ENCODE measurements around the gene GLI3.

The GLI3 gene

DNA sequence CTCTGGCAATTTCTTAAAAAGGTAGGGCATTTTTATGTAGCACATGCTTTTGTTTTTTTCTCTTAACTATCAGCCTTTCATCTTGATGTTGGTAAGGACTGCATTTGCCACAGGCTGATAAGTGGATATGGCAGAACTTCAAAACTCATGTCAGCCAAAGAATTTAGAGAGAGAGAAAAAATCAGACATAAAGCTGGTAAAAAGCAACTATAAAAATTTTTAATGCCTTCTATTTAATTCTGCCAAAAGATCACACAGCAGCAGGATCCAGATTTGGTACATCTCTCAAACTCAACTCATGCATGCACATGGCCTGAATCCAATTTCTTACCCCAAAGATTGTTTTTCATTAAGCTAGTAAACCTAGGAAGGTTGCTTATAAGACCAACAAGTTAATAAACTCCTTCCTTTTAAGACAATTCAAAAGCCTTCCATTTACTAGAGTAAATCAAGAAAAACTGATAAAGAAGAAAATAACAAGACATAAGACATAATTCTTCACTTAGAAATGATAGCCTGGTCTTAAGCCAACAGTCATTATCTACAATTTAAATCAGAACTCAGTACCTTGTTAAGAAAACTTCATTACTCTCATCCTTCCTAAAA, 69.3 kb downstream of the GLI3 start:
- no peak for DNase-seq

DNA sequence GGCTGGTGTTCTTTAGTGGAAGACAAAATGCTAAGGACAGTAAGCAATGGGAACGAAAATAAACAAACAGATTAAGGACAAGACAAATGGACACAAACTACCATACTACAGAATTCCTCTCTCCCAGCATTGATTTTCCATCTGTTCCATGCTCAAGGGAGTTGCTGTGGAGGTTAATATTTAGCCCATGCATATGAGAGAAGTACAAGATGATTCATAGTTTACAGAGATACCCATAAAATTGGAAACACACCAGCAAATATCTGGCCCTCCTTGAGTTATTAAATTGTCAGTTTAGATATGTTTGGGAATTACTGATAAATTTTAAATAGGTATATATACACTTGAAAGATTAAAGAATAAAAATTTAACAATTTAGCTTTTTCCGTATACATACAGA, 69.8 kb downstream of the GLI3 start:
- DNase-seq, result no peak

DNA sequence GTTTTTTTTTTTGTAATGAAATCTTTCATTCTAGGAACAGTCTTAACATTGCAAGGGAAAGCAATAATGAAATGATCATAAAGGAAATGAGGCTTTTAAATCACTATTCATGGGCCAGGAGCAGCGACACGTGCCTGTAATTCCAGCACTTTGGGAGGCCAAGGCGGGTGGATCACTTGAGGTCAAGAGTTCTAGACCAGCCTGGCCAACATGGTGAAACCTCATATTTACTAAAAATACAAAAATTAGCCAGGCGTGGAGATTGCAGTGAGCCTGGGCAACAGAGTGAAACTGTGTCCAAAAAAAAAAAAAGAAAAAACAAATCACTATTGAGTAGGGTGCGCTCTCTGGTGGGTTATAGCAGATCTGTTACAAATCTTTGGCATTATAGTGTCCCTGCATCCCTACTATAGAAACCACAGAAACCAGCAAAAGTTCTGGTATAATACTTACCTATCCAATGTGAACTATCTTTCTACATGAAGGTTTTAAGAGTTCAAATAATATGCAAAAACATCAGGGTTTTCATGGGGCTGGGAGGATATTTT, 72.1 kb downstream of the GLI3 start:
- no peak for DNase-seq

DNA sequence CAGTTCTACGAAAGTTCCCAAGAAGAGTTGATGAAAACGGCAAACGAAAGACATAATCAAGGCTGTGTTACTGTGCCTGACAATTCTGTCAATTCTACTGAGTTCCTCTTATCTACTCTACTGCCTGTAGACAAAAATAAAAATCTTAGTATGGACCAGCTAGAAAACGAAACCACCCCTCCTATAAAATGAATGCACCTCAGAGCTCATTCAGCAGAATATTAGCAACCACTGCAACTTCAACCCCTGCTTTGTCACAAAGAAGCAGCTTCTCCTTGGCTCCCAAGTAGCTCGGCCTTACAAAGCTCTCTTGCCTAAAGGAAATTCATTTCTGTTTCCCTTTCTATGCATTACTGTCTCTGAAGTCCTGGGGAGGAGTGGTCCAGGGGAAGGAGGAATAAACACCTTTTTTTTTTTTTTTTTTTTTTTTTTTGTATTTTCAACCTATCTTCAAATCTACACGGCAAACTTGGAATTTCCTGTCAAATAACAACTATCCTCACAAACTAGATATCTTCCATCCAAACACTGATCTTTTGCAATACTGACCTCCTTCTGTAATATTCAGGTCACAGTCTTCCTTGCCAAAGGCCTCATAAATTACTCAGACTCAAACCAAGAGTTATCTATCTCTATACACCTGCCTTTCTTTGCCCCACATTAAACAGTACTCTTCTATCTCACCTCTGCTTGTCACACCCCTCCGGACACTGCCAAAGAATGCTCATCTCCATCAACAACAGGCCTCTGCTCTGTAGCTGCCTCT, 74.3 kb downstream of the GLI3 start:
- DNase-seq, result no peak

DNA sequence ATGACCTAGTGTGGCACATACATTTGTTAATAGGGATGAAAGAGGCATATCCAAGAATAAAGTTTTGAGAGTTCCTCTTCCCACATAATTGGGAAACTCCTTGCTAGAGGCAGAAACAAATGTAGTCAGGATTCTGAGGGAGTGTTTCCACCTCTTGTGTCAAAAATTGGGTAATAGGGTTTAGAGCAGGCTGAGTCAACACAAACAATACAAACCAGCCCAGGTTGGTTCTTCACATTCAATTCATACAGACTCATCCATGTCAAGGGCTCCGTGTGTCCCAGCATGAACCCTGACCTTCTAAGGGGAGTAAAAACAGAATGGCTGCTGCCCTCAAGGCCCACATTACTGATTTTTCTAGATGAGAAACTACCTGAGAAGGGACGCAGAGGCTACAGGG, 75.3 kb downstream of the GLI3 start:
- no peak for DNase-seq

DNA sequence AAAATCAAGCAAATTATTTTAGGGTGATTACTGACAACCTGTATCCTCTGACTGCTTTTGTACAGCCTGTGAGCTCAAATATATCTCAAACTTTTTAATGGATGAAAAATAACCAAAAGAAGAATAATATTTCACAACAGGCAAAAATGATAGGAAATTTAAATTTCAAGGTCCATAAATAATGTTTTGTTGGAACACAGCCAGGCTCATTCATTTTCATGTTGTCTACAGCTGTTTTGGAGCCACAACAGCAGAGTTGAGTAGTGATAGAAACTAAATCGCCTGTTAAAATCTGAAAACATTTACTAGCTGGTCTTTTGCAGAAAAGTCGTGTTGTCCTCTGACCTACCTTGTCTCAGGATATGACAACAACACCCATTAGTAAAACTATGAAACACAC, 75.9 kb downstream of the GLI3 start:
- DNase-seq, result no peak

DNA sequence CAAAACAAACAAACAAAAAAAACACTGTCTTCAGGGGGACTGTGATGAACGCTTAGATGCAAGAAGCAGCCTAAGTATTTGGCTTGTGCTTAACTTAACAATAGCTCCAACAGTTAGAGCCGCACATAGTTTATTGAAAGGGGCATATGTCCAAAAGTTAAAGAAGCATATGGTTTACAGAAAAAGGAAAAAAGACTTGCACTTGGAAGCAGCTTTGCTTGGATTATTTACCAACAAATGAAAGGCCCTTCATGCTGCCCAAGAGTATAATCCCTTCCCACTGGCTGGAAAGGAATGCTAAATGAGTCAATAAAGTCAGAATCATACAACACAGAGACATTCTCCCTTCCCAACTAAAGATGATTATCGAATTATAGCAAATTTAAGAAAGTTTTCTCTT, 77.9 kb downstream of the GLI3 start:
- no peak for DNase-seq

DNA sequence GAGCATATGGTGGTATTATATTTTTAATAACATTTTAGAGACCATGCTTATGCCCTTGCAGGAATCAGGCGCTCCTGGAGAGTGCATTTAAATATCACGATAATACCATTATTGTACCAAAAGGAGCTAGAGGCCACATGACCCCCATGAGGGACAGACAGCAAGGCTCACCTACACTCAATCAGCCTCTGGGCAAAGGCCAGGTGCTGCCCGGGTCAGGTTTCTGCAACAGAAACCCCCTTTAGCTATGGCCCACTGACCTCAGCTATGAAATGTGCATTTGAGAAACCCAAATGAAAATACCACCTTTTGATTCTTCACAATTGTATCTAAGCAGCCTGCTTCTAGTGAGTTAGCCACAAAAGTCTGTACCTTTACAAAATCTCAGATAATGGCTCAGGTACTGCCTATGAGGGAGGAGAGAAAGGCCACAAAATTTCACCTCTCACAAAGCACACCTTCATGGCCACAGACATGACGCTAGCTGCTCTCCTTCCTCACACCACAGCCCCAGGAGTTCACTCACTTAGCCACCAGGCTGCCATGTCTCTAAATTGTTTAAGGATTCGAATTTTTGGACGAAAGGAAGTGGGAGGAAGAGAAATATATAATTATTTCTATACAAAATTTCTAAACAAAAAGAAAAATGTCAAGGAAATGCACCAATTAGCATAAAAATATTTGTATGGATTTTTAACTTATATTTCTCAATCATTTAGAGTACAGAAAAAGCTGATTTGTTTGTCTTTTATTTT, 79.9 kb downstream of the GLI3 start:
- peak; percentile 53 for DNase-seq

DNA sequence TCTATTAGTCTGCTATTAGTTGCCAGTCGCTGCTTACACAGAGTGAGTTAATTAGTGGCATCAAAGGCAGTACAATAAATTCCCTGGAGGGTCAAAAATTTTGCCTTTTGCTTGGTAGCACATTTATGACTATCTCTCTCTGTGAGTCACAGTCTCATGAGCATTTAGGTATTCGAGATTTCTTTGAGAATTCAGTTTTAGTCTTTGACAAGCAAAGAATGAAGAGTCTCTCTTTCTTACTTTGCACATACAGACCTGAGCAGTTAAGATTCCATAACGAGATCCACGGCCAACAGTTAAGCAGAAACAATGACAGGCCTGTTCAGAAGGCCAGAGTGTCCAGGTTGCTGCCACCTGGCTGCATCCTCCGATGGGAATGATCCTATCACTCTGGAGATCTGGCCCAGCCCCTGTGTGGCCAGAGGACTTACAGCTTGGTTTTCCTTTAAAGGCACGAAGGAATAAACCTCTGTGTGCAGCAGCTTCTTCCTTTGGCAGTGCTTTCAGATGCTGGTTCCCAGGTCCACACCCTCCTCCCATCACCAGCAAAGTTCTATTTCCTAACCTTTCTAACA, 80.6 kb downstream of the GLI3 start:
- peak; percentile 92 for DNase-seq

DNA sequence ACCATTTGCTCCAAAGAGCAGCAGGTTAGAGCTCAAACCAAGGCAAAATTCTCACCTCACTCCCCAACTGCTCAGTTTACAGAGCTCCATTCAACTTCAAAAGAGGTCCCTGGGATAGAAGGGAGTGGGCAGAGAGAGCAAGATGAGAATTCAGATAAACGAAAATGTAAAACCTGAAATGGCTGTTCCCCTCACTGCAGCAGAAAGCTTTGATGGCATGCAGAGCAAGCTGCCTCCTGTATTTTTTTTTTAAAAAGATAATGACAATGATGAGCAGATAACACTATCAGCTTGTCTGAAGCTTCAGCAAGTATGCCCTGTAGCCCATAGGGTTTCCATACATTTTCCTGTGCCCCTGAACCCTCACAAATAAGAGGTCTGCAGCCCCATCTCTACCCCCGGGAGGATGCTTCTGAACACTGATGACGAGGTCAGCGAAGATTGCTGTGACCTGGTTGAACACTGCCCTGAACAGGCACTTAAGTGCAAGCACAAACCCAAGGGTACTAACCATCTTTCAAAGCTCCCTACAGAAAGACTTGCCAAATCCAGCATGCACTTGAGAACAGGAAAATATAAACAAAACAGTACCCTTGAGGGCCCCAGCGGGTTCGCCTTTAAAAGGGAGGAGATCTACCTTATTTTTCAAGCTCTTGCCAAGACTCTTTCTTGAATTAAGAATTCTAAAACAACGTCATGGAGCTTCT, 81.3 kb downstream of the GLI3 start:
- peak; percentile 85 for DNase-seq

DNA sequence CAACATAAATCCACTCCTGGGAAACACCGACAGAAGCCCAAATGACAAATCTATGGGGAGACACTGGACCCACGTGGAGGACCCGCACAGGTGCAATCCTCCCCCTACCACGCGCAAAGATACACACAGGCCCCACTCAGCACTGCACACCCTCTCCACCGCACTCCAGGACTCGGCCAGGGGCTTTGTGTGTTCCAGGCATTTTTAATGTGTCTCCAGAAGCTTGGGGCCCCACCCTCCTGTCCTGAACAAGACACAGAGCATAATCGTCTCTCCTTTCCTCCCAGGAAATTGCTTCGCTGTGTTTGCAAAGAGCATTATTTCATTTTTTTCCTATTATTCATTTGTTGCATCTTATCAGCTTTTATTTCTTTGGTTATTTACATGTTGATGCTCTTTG, 82.8 kb downstream of the GLI3 start:
- DNase-seq, result peak; percentile 54

DNA sequence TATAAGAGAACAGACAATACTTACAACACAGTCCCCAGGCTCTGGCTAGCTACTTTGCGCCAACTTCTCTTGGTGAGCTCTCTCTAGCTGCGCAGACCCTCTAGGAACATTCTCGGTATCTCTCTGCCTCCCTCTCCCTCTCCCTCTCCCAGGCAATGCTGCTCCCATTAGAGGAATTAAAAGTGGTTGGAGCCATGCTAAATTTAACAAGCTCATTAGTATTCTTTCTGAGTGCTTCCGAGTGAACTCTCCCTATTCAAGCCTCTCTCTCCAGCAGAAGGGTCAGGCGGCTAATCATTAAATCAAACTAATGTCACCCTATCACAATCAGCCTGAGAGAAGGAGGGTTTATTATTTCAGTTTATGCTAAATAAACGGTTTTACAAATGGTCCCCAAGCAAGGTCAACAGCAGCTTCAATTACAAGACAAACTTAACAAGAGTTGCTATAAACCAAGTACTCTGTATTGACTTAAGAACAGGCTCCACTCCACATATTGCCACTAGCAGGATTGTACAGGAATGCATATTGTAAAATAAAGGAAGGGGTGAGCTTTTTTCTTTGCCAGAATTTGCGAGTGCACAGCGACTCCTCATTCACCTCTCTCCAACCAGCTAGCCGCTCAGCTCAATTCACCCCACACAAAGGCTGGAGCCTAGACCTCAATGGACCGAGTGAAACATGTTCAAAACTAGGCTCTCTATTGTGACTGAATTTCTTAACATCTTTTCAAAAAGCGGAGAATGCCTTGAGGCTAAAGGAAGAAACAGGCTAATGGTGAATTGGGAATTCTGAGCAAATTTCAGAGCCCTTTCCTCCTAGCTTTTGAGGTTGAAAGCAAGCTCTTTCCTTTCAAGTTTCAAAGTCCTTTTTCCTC, 84.4 kb downstream of the GLI3 start:
- peak; percentile 61 for DNase-seq

DNA sequence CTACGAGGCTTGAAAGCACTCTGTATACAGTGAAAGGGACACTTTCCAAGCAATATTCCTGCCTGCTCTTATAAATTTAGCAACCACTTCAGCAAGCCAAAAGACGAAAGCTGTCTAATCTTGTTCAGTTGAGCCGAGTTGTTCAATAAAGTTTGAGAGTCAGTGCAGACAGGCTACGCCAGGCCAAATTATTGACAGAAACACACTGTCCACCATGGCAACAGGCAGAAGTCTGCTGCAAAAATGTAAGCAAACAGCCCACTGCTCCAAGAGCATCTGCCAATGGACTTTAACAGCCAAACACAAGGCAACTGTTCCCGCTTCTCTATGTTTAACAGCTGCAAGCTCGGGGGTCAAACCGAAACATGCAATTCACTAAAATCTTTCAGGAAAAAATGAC, 85.7 kb downstream of the GLI3 start:
- no peak for DNase-seq

DNA sequence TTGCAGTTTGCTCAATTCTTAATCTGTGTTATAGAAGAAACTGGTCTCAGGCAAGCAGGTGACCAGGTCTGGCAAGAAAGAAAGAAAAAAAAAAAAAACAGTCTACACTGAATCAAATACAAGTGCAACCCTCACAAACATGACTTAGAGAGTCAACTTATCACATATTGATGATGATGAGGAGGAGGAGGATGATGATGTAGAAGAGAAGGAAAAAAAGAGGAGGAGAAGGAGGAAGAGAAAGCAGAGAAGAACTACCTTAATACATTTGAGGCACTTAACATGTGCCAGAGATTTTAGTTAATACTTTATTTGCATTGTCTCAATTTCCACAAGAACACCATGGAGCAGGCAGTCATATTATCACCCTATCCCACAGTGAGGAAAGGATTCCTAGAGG, 91.5 kb downstream of the GLI3 start:
- no peak for DNase-seq

DNA sequence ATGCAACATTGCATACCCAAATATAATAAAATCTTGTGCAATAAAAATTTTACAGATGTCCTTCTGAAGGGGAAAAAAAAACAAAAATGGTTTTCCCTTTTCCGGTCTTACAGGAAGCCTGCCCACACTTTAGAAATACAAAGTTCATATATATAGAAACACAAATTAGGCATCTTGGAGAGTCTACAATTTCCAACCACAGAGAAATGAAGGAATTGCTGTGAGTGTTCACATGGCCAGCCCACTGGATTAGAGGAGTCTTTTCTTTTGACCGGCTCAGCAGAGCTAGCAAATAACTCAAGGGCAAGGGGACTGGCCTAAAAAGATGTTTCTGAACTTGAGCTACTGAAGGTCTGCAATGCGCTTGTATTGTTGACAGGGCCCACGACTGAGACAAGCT, 92.4 kb downstream of the GLI3 start:
- no peak for DNase-seq

DNA sequence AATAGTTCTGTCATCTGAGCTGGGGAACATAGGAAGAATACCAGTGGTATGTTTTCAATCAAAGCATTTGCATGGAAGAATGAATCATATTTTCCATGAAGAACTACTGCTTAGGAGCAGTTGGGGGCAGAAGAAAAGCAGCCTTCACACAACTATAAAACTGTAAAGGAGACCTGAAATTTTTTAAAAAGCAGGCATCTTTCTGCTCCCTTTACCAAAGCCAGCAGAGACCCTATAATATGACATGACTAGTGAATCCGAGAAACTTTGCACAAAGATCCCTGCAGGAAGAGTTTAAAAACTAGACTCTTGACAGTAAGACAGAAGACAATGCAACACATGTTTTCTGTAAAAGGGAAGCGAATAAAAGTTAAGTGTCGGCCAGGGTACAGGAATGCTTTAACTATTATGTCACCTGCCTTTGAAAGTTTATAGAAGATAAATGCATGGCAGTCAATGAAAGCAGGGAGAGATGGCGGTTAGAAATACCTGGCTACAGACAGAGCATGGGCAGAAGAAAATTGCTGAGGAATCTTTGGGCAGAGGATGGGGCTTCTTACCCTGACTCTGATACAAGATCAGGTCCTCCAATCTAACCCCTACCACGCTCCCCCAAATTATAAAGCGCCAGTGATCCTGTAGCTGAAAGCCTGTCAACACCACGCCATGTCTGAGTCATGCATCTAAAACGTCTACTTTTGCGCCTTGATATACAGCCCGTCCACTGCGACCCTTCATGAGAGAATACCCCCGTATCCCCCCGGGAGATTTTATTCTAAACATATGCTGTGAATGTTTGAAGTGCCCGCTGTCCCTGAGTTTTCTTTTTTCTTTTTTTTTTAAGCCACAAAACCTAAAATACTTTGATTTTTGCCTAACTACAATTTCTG, 93.1 kb downstream of the GLI3 start:
- no peak for DNase-seq

DNA sequence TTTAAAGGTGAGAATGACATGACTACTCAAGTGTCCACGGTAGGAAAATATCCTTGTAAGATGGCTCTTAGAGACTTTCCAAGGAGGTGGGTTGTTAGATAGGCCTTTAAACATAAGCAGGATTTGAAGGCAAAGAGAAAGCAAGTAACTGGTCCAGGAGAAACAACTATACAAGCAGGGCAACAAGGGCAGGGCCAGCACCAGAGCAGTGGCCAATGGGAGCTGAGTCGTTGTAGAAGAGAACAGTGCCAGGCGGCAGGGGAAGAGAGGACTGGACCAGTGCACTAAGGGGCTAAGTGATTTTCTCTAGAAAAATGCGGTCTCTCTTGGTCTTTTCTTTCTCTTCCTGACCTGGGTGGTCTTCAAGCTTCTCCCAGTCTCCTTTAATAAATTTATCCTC, 94.9 kb downstream of the GLI3 start:
- no peak for DNase-seq

DNA sequence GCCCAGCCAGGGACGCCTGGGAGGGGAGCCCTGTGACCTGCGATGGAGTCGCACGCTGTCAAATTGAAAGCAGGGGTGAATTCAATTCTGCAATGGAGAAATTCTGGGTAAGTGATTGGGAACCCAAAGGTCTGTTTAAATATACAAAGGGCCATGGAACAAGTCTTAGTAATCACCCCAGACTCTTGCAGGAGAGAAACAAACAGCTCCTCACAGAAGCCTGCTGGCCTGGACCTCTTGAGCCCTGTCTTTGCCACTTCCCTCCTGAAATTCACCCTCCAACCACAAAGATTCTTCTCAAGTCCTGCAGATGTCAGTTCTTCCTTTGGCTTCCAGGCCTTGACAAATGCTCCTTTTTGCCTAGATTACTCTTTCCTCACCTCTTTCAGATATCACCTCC, 97.3 kb downstream of the GLI3 start:
- no peak for DNase-seq

DNA sequence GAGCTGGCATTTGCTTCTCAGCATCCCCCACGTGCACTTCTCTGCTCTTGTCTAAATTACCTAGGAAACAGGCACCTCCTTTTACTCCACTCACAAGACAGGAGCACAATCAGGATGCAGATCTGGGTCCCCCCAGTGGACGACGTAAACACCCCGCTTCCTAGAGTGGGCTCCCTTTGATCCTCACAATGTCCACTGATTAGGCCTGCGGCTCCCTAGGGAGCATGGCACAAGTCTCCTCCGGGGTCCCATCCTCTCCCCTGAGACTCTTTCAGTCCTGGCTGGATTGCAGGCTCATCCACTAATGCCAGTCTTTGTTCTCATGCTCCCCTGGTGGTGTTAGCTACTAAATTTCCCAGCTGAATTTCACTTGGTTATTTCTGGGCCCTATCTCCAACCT, 98.3 kb downstream of the GLI3 start:
- DNase-seq, result no peak

DNA sequence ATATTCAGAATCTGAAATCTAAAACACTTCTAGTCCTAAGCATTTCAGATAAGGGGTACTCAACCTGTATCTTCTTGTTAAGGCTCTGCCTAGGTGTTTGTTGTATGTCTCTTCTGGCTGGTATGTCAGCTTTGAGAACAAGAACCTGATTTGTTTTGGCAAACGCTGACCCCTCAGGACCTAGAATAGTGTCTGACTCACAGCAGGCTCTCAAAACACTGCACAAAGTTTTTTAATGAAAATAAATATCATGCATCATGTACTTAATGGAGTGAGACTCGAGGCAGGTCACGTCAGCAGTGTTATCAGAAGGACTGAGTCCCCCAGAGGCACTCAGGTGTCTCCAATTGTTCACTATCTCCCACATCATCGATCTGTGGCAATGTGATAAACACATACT, 99.1 kb downstream of the GLI3 start:
- no peak for DNase-seq

DNA sequence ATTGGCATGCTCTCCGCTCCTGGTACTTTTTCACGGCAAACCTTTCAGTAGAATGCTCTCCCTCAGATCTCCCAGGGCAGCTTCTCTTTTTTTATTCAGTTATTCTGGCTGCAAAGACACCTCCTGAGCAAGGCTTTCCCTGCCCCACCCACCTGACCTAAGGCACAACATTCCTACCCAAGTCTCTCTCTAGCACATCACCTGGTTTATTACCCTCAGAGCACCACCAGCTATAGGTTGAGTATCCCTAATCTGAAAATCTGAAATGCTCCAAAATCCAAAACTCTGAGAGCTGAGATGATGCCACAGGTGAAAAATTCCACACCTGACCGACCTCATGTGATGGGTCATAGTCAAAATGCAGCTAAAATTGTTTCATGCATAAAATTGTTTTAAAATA, 99.6 kb downstream of the GLI3 start:
- DNase-seq, result no peak
